OCI-M1 (cell line): ENCODE data around the gene OFD1.
A peak's percentile ranks its signal among the peaks of the same experiment; 100 is the strongest.
"Not testable (repeated sequence)": the region's sequence is repeated elsewhere in the genome, so short reads cannot be mapped to it uniquely, and the experiment has no call there.

ENCODE experiments used
- DNase-seq: peaks from one replicate; lab custom pipeline; 2025; lab: John Stamatoyannopoulos, UW

OFD1 gene

DNA sequence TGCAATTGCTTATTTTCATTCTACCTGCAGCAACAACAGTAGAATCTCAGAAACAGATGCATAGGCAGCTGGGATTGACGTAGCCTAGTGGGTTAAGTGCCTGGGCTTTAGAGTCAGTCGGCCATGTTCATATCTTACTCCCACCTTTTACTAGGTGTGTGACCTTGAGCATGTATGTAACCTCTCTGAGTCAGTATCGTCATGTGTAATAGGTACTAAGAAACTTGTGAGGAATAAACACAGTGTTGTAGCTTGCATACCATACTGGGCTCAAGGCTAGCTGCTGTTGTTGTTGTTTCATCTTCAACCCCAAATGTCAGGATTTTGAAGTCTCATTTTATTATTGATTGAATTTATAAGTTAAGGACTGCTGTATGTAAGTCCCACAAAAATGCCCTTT lies 31.4 kb upstream of the OFD1 start:
- DNase-seq, result no peak

GRCh38 chrX:13703589-13703988 lies 31.0 kb upstream of the OFD1 start:
- no peak for DNase-seq

DNA sequence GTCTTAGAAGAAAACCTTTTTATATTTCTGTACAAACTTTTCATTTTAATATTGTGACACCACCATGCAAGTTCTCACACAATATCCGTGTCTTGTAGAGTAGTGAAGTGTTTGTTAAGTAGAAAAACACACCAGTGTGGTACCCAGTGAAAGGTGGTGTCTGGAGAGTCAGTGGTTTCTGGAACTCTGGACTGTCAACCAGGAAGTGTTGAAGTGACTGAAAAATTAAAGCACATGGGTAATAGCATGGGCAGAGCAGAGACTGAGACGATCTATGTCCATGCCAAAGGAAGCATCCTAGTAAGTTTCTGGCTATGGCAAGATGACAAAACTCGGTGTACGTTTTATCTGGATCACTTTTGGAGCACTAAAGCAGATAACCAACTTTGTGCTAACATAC lies 23.4 kb upstream of the OFD1 start:
- no peak for DNase-seq

DNA sequence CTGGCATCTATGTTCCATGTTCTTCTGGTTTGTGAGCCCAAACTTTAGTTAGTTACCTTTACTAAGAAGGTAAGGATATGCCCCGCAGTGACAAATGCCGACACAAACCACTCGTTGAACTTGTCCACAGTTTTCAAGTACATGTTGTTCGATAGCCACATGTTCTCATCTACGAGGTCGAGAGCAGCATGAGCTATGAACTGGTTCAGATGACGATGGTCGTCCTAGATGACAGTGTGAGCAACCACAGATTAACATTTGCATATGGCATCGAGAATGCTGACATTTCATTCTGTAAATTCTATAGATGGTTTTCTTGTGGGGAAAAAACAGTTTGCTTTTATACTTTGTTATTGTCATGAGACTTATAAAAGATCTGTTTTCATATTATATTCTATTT lies 18.1 kb upstream of the OFD1 start:
- no peak for DNase-seq

DNA sequence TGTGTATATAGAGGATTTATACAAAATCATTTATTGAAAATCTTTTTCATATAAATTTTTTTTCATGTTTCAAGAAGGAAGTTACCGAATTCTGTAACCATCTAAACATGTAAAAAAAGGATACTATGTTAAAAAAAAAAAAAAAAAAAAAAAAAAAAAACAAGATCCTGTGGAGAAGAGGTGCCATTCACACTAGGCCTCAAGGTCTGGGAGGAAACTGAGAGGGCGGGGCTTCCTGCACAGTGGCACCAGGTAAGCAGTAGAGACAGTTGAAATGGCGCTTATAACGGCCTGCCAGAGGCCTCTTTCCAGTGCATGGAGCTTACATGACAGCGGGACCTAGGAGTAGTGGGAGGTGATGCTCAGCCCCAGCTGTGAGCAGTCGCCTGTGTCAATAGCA lies 17.6 kb upstream of the OFD1 start:
- no peak for DNase-seq

GRCh38 chrX:13717700-13718472 lies 16.7 kb upstream of the OFD1 start:
- no peak for DNase-seq

DNA sequence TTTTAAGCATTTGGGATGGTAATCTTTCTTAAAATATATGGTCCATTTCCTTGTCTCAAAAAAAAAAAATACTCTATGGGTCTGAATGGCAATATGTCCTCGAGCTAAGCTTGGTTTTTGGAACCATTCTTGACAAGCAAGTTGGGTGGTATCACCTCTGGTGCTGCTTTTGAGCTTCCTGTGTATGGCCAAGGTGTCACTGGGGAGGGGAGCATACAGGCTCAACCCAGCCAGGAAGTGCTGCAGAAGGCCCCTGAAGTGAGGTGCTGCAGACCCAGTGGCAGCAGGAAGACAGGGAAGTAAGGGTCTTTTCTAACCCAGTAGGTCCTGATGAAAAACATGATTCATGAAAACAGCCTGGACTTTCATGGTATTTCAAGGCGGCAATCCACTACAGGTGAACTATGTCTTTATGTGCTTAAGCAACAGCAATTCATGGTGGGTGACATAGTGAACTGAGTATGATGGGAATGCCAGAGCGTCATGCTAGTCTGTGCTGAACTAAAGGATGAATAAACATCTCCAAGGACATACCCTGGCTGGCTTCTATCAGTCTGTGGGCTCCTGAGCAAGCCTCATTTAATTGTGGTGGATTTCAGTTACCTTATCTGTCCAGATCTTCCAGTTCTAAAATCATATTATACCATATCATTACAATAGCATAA lies 15.2 kb upstream of the OFD1 start:
- DNase-seq, result no peak

DNA sequence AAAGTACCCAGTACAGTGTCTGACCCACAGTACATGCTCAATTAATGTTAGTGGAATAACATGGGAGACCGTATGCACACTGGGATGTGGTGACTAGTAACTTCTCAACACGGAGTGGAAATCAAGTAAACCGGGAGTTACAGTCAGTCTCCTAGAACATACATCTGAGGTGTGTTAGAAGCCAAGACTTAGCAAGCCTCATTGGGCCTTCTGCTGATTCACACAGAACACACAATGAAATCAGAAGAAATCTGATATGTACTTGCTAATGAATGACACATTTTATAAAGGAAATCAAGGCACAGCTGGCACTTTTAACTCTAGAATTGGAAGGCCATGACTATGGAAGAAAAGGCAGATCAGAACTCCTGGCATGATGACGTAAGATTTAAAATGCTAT lies 13.2 kb upstream of the OFD1 start:
- DNase-seq, result no peak

DNA sequence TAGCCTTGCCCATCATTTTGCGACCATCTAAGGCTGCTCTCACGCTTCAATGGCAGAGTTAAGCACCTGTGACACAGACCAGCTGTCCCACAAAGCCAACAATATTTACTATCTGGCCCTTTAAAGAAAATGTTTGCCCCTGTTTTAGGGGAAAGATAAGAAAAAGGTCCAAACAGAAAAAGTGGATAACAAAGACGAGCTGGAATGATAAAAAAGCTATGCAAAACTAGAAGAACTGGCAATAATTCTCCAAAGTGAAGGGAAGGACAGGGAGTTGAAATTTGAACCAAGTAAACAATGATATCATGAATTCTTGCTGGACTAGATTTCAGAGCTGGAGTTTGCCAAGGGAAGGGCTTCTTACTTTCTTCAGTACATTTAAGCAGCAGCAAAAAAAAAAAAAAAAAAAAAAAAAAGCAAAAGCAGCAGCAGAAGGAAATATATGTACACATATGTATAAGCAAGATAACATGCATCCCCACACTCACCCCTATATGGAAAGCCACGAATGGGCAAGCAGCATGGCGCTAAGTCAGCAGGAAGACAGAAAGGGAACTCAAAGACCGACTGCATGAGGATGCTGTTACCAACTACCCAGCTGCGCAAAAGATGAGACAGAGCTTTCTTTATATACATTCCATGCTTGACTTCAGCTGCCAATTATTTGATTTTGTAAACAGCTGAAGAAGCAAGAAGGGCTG lies 12.6 kb upstream of the OFD1 start:
- peak; percentile 58 for DNase-seq

GRCh38 chrX:13724878-13725277 lies 9.7 kb upstream of the OFD1 start:
- DNase-seq, result not testable (repeated sequence)

- DNase-seq, result not testable (repeated sequence)
Observed at GRCh38 chrX:13726583-13726982, 8.0 kb upstream of the OFD1 start.

DNA sequence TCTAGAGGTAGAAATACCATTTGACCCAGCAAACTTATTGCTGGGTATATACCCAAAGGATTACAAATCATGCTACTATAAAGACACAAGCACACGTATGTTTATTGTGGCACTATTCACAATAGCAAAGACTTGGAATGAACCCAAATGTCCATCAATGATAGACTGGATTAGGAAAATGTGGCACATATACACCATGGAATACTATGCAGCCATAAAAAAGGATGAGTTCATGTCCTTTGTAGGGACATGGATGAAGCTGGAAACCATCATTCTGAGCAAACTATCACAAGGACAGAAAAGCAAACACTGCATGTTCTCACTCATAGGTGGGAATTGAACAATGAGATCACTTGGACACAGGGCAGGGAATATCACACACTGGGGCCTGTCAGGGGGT lies 4.0 kb upstream of the OFD1 start:
- DNase-seq, result not testable (repeated sequence)

GRCh38 chrX:13732246-13733067 lies 2.1 kb upstream of the OFD1 start:
- no peak for DNase-seq

DNA sequence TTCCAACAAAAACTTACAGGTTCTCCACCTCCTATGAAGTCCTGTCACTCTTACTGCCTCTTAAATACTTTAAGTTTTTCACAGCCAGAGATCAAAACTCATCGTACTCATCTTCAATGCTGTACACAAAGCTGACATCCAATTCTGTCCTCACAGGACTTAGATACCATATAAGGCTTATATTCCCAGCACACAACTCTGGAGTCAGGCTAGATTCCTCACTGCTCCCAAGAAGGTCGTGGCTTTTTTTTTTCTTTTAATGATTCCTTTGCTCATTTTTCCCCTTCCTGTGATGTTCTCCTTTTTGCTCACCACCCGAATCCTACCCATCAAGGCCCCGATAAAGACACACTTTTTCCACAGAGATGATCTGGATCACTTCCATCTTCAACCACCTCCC lies 1.0 kb upstream of the OFD1 start:
- no peak for DNase-seq

GRCh38 chrX:13741695-13742094 lies 7.1 kb downstream of the OFD1 start:
- no peak for DNase-seq

DNA sequence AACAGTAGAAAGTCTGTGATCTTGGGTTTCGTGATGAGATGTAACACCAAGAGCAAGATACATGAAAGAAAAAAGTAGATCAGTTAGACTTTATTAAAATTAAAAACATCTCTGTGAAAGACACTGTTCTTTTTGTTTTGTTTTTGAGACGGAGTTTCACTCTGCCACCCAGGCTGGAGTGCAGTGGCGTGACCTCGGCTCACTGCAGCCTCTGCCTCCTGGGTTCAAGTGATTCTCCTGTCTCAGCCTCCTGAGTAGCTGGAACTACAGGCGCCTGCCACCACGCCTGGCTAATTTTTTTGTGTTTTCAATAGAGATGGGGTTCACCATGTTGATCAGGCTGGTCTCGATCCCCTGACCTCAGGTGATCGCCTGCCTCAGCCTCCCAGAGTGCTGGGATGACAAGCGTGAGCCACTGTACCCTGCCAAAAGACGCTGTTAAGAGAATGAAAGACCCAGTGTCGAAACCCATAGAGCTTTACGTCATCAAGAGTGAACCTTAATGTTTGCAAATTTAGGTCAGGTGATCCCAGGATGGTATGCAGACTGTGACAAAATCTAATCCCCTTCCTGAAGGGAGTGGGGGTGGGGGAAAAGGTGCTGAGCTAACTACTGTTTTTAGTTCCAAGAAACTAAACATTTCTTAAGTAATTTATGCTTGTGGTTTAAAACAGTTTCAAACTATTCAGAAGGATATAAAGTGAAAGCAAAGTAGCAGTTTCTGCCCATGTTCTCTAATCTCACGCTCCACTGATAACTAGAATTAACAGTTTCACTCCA lies 8.0 kb downstream of the OFD1 start:
- peak; percentile 82 for DNase-seq

- peak; percentile 51 for DNase-seq
Observed at GRCh38 chrX:13747836-13748235, 13.3 kb downstream of the OFD1 start.

GRCh38 chrX:13748486-13748885 lies 13.9 kb downstream of the OFD1 start:
- no peak for DNase-seq

DNA sequence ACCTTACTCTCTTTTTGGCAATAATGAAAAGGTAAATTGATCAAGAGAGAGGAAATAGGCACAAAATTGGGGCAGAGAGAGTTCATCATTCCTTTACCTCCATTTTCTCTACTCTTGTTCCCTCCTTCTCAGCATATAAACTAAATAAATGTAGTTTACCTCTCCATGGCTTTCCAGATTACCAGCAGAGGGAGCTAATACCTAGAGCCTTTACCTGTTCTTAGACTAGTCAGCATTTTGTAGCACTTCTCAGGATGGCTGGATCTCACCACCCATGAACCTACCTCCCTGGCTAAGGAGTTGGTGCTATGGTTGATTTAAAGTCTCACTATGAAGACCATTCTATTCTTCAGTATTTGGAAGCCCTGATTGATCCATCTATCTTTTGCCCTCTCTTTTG lies 15.7 kb downstream of the OFD1 start:
- peak; percentile 44 for DNase-seq

DNA sequence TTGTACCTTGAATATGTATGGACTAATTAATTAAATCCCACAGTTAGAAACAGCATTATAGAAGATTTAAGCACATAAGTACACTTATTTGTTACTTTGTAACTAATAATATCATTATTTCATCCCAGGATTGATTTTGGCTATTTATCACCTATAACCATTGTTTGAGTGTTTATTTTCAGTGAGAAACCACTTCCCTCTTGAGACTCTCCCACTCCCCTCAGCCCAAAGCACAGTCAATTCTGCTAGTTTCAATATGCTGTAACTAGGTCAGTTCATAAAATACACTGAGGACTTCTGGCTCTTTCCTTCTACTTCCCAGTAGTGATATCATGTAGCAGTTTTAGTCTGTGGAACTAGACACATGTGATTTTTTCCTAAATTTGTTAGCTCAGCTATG lies 16.3 kb downstream of the OFD1 start:
- DNase-seq, result no peak

GRCh38 chrX:13752141-13752540 lies 17.6 kb downstream of the OFD1 start:
- no peak for DNase-seq

DNA sequence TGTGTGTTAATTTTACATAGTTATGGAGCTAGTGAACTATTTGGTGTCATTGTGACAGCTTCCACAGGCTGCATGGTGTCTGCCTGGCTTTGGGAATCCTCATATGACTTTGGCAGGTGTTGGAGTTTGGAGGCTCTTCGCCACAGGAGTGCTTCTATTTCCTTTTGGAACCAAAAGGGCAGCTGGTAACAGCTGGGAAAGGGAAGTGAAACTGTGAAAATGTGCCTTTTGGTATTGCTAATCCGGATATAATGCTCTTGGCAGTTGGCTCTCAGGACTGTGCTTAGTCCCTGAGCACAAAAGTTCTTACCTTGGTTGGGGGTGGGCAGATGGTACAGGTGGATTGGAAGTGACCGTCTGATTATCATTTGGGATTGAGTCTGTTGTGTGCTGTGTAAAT lies 18.1 kb downstream of the OFD1 start:
- DNase-seq, result no peak
